HCT116 (cell line): ENCODE data around the gene TRIM14. TPM values are rescaled to one million over a fixed set of nuclear protein-coding genes. Genes with fewer than 3 reads are reported as not detected.

Experiments
- ATAC-seq: fragments of 200-7000 bp; cut with Tn5 transposase; 2 replicates; pipeline ENCODE4 v1.9.1; 2020; ENCODE audit warnings: mild to moderate bottlenecking, moderate library complexity
- BruUV-seq: library from RNA; stranded (reverse); fragments of 400-500 nt; replicated peaks from 2 replicates; lab custom pipeline; 2021; lab: Mats Ljungman, UMichigan
- CTCF ChIA-PET: fragments of 300-600 bp; sonication (Branson Sonifier 250); formaldehyde crosslinking; loops from one replicate; lab custom pipeline; 2021; ENCODE audit warnings: antibody characterized with exemption; lab: Charles Lee
- POLR2A ChIA-PET: fragments of 300-600, 350-600 bp; sonication (Branson Sonifier 250); formaldehyde crosslinking; loops from one replicate; lab custom pipeline; 2021; ENCODE audit warnings: antibody characterized with exemption; lab: Charles Lee
- RAD21 ChIA-PET, 2 experiments: fragments of 300-600 bp; sonication (Branson Sonifier 250); formaldehyde crosslinking; loops; one replicate each; lab custom pipeline; 2023; ENCODE audit warnings: low total read pairs in 2 of 2; ENCODE audit not compliant: uncharacterized antibody in 2 of 2, unreplicated experiment in 2 of 2, low non-redundant PET in 1 of 2; lab: Charles Lee
- DNase-seq: peaks from one replicate; pipeline ENCODE4 v3.0.0-alpha.2; 2010; ENCODE audit warnings: low read depth, low spot score
- H2AFZ ChIP-seq: fragments of 200-600 bp; shearing (Covaris generic), sonication (generic); 2 replicates; pipeline ENCODE4 v1.6.1; 2017; ENCODE audit warnings: low read depth, mixed run types, mixed read lengths, antibody characterized with exemption, low read length; ENCODE audit not compliant: poor library complexity, severe bottlenecking
- H3K27ac ChIP-seq: 2 replicates; pipeline ENCODE4 v1.5.1; 2012; ENCODE audit warnings: low read depth, low read length
- H3K27me3 ChIP-seq: fragments of 200-600 bp; sonication (generic); 2 replicates; pipeline ENCODE4 v1.6.1; 2016; ENCODE audit warnings: mixed run types, low read length, mixed read lengths; ENCODE audit not compliant: insufficient read depth
- H3K36me3 ChIP-seq, 2 experiments: fragments of 200-500 bp in 1 of 2; fragments of 200-600 bp in 1 of 2; sonication (Bioruptor generic) in 1 of 2; sonication (generic) in 1 of 2; 2 replicates each; pipeline versions ENCODE4 v1.5.1 to v1.6.1; 2014 to 2016; ENCODE audit warnings: low read length in 2 of 2, inconsistent platforms in 1 of 2, mixed read lengths in 1 of 2, mixed run types in 1 of 2; ENCODE audit not compliant: insufficient read depth in 2 of 2, control insufficient read depth in 1 of 2
- H3K4me1 ChIP-seq, 2 experiments: fragments of 200-600 bp in 1 of 2; sonication (generic) in 1 of 2; 2 replicates each; pipeline versions ENCODE4 v1.5.1 to v1.6.1; 2012 to 2017; ENCODE audit warnings: low read length in 2 of 2, inconsistent platforms in 1 of 2, mild to moderate bottlenecking in 1 of 2, mixed read lengths in 1 of 2, mixed run types in 1 of 2, moderate library complexity in 1 of 2; ENCODE audit not compliant: insufficient read depth in 2 of 2, control insufficient read depth in 1 of 2
- H3K4me2 ChIP-seq: fragments of 200-600 bp; sonication (generic); 2 replicates; pipeline ENCODE4 v1.6.1; 2017; ENCODE audit warnings: mixed run types, low read length, mixed read lengths
- H3K4me3 ChIP-seq, 2 experiments: fragments of 200-600 bp in 1 of 2; sonication (generic) in 1 of 2; replicated peaks in 1 of 2; 2 replicates each; pipeline ENCODE4 v1.5.1; 2011 to 2016; ENCODE audit warnings: low read length in 2 of 2, control low read depth in 1 of 2, low read depth in 1 of 2, mild to moderate bottlenecking in 1 of 2, mixed read lengths in 1 of 2, mixed run types in 1 of 2
- H3K79me2 ChIP-seq: fragments of 200-600 bp; sonication (generic); 2 replicates; pipeline ENCODE4 v1.6.1; 2017; ENCODE audit warnings: mild to moderate bottlenecking, mixed run types, low read length, moderate library complexity, mixed read lengths; ENCODE audit not compliant: insufficient read depth
- H3K9ac ChIP-seq: fragments of 200-600 bp; sonication (generic); 2 replicates; pipeline ENCODE4 v1.6.1; 2016; ENCODE audit warnings: low read length, mixed read lengths
- H3K9me2 ChIP-seq: fragments of 200-600 bp; sonication (generic), shearing (Covaris generic); 2 replicates; pipeline ENCODE4 v1.6.1; 2017; ENCODE audit warnings: mixed run types, mild to moderate bottlenecking, moderate library complexity; ENCODE audit not compliant: insufficient read depth
- H3K9me3 ChIP-seq, 2 experiments: fragments of 200-500 bp in 1 of 2; fragments of 200-600 bp in 1 of 2; sonication (Bioruptor generic) in 1 of 2; sonication (generic) in 1 of 2; 2 replicates each; pipeline ENCODE4 v1.6.1; 2014 to 2017; ENCODE audit warnings: low read length in 2 of 2, mixed read lengths in 2 of 2, inconsistent platforms in 1 of 2, low read depth in 1 of 2, mild to moderate bottlenecking in 1 of 2, mixed run types in 1 of 2, moderate library complexity in 1 of 2; ENCODE audit not compliant: control insufficient read depth in 1 of 2, insufficient read depth in 1 of 2
- H4K20me1 ChIP-seq: fragments of 200-600 bp; sonication (generic), shearing (Covaris generic); 2 replicates; pipeline ENCODE4 v1.6.1; 2017; ENCODE audit warnings: mixed run types, mild to moderate bottlenecking, moderate library complexity; ENCODE audit not compliant: insufficient read depth
- ATF3 ChIP-seq: IDR thresholded peaks from 2 replicates; pipeline ENCODE4 v1.6.1; 2012
- CTCF ChIP-seq, 3 experiments: fragments of 200-600 bp in 1 of 3; sonication (generic) in 1 of 3; IDR thresholded peaks in 2 of 3; conservative IDR thresholded peaks in 1 of 3; 2 replicates each; pipeline ENCODE4 v1.5.1; 2012 to 2017; ENCODE audit warnings: low read depth in 2 of 3, low read length in 2 of 3, antibody characterized with exemption in 1 of 3, borderline replicate concordance in 1 of 3, control low read depth in 1 of 3, mild to moderate bottlenecking in 1 of 3, mixed read lengths in 1 of 3, mixed run types in 1 of 3, moderate library complexity in 1 of 3; ENCODE audit not compliant: insufficient read depth in 1 of 3
- FOSL1 ChIP-seq: IDR thresholded peaks from 2 replicates; pipeline ENCODE4 v1.6.1; 2012; ENCODE audit warnings: low read depth
- POLR2AphosphoS5 ChIP-seq: IDR thresholded peaks from 2 replicates; pipeline ENCODE4 v1.6.1; 2011; ENCODE audit warnings: mild to moderate bottlenecking, low read depth, low read length, moderate library complexity
- REST ChIP-seq: IDR thresholded peaks from 2 replicates; pipeline ENCODE4 v1.6.1; 2012; ENCODE audit warnings: low read depth
- YY1 ChIP-seq: IDR thresholded peaks from 2 replicates; pipeline ENCODE4 v1.6.1; 2011; ENCODE audit warnings: low read length, low read depth, moderate library complexity, mild to moderate bottlenecking; ENCODE audit not compliant: insufficient replicate concordance; ENCODE audit errors: extremely low read depth
- intact Hi-C: fragments of 100-400 bp; cut with micrococcal nuclease; formaldehyde crosslinking; loops from 2 replicates; pipeline ENCODE4 v1.10.0; 2022
- total RNA-seq: library from RNA; stranded (reverse); gene quantifications from one replicate; pipeline ENCODE4 v1.2.1, GENCODE V29; 2021; ENCODE audit not compliant: unreplicated experiment

TRIM14 gene
- total RNA-seq, 1 experiment from 2014 or later, result 24.4 TPM

GRCh38 chr9:98083566-98084183 is 35.3 kb downstream of the TRIM14 start (continued):
- TF ChIP-seq CTCF (IDR thresholded peaks at IDR 0.05 in 2 of 3, conservative IDR thresholded peaks at IDR 0.05 in 1 of 3; ENCODE audit: borderline replicate concordance in 1 of 3, insufficient read depth in 1 of 3, low read depth in 2 of 3, low read length in 2 of 3), result no peak
- no peak for TF ChIP-seq FOSL1
- TF ChIP-seq YY1, result no peak

- ATAC-seq (no peak), DNase-seq (no peak)
- no TSS peak for BruUV-seq
- H3K9me3 ChIP-seq, result no peaks in the 10 kb centered on the region
- H3K27me3 ChIP-seq, result no peaks in the 10 kb centered on the region
- no peak overlapping the region for H3K27ac ChIP-seq
- no peak overlapping the region for H3K4me3 ChIP-seq
- H3K79me2 ChIP-seq, result peaks cover 3% of the 10 kb centered on the region; the same call in 1 of the 2 replicates
- no peak overlapping the region for H3K4me2 ChIP-seq
- no peaks in the 10 kb centered on the region for H4K20me1 ChIP-seq
- ChIA-PET CTCF (no interaction called here), RAD21 (no interaction called here)
- H3K9me2 ChIP-seq, result no peaks in the 10 kb centered on the region
- TF ChIP-seq CTCF (IDR thresholded peaks at IDR 0.05 in 2 of 3, conservative IDR thresholded peaks at IDR 0.05 in 1 of 3; ENCODE audit: borderline replicate concordance in 1 of 3, insufficient read depth in 1 of 3, low read depth in 2 of 3, low read length in 2 of 3) (no peak), POLR2AphosphoS5 (no peak), ATF3 (no peak), REST (no peak)
- TF ChIP-seq, all 23 proteins: peak for 0
- no peak overlapping the region for H3K9ac ChIP-seq
- H3K4me1 ChIP-seq, result peaks cover 0 to 10% of the 10 kb centered on the region in 2 experiments; a peak in 2 of 4 replicates
- POLR2A ChIA-PET, result no interaction called here
- no peak overlapping the region for H2AFZ ChIP-seq
- H3K36me3 ChIP-seq, result peaks cover 21 to 40% of the 10 kb centered on the region in 2 experiments
- intact Hi-C loops, result loop anchor here (10.0 kb wide), 1 partner anchor 62 kb away; no protein-coding TSS in a partner anchor
These were observed 35.9 kb downstream of the TRIM14 start for GRCh38 chr9:98083061-98083501.
